Thymus (tissue), 14 donors: ENCODE results near the gene TTC34. TPM values are rescaled to one million over a fixed set of nuclear protein-coding genes. Genes with fewer than 3 reads are reported as not detected.
A peak's percentile ranks its signal among the peaks of the same experiment; 100 is the strongest.

Source experiments
- DNase-seq, 9 donors: peaks; one replicate each; pipeline ENCODE4 v3.0.0-alpha.2; 2013; ENCODE audit warnings: low spot score in 9 of 9, low read depth in 6 of 9, missing footprints in 1 of 9
- H3K27ac ChIP-seq, 2 donors: one replicate each; pipeline ENCODE4 v1.5.1; 2013; ENCODE audit warnings: control low read depth in 1 of 2, low read depth in 1 of 2, low read length in 1 of 2, mild to moderate bottlenecking in 1 of 2, moderate library complexity in 1 of 2
- H3K27me3 ChIP-seq, 2 donors: one replicate each; pipeline ENCODE4 v1.5.1; 2013; ENCODE audit warnings: low read length in 1 of 2; ENCODE audit not compliant: control insufficient read depth in 2 of 2, insufficient read depth in 1 of 2
- H3K36me3 ChIP-seq, 2 donors: one replicate each; pipeline ENCODE4 v1.5.1; 2013; ENCODE audit warnings: low read length in 1 of 2, mild to moderate bottlenecking in 1 of 2, moderate library complexity in 1 of 2; ENCODE audit not compliant: control insufficient read depth in 2 of 2, insufficient read depth in 2 of 2
- H3K4me1 ChIP-seq, 2 donors: one replicate each; pipeline ENCODE4 v1.5.1; 2013; ENCODE audit warnings: low read length in 2 of 2; ENCODE audit not compliant: control insufficient read depth in 2 of 2, insufficient read depth in 2 of 2
- H3K4me3 ChIP-seq, 2 donors: one replicate each; pipeline ENCODE4 v1.5.1; 2013; ENCODE audit warnings: low read length in 2 of 2, control low read depth in 1 of 2, mild to moderate bottlenecking in 1 of 2
- H3K9me3 ChIP-seq, 2 donors: one replicate each; pipeline ENCODE4 v1.5.1; 2013; ENCODE audit warnings: low read length in 1 of 2, mild to moderate bottlenecking in 1 of 2; ENCODE audit not compliant: control insufficient read depth in 2 of 2, insufficient read depth in 1 of 2
- WGBS: extraction: QIAGEN DNeasy Blood & Tissue Kit; methylation state at CpG from one replicate; pipeline ENCODE4 v1.1.7; 2013; 5-methylcytosine and 5-hydroxymethylcytosine counted together
- long read RNA-seq, 10 donors: transcript quantifications; one replicate each; lab custom pipeline, GENCODE V29; 2026
- polyA plus RNA-seq: library from polyadenylated mRNA; stranded (reverse); fragments of 200-250 nt; gene quantifications from one replicate; pipeline ENCODE4 v1.2.3, GENCODE V29; 2013
- total RNA-seq: library from RNA; stranded (reverse); fragments of 120-200 nt; gene quantifications from one replicate; pipeline ENCODE4 v1.2.4, GENCODE V29; 2013
- donor health status: healthy.

The TTC34 gene, protein sequence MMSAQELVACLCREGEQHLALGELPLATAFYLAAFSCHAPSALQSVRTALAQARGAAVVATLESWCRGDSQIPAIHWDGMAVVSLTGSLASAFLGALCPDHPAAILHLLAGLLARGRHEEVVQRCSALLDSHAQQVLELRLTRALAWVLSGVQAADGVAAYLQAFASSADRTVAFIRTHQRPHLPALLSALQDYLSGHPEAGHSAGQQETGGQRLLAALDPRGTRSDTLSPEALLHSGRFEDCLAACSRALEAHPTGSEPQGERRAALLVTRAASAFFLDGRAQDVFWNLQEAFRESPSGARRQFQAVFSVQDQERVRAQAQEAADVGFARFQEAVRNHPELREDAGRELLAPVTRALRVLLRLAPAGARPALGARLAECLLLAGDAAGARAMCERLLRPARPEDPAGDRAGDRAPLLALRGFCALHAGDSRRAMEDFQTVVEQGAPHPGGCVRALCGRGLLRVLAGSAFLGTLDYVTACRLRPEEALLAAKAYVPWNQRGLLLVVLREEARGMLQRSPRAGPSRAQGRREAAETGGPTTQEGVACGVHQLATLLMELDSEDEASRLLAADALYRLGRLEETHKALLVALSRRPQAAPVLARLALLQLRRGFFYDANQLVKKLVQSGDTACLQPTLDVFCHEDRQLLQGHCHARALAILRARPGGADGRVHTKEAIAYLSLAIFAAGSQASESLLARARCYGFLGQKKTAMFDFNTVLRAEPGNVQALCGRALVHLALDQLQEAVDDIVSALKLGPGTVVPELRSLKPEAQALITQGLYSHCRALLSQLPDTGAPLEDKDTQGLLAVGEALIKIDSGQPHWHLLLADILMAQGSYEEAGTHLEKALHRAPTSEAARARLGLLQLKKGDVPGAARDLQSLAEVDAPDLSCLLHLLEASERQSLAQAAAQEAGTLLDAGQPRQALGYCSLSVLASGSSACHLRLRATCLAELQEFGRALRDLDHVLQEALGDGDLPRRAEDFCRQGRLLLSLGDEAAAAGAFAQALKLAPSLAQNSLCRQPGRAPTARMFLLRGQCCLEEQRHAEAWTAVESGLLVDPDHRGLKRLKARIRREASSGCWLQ
- 0.09 TPM for total RNA-seq
- polyA plus RNA-seq, result 0.34 TPM
- long read RNA-seq, donor 1, result 0 reads
- long read RNA-seq, donor 2, result 0 reads
- long read RNA-seq, donor 3, result 0 reads
- long read RNA-seq, donor 4, result 0 reads
- long read RNA-seq, donor 5, result 0 reads
- long read RNA-seq, donor 6, result 0 reads
- long read RNA-seq, donor 7, result 0 reads
- long read RNA-seq, donor 8, result 0 reads
- long read RNA-seq, donor 9, result 0 reads
- long read RNA-seq, donor 10, result 0 reads

DNA sequence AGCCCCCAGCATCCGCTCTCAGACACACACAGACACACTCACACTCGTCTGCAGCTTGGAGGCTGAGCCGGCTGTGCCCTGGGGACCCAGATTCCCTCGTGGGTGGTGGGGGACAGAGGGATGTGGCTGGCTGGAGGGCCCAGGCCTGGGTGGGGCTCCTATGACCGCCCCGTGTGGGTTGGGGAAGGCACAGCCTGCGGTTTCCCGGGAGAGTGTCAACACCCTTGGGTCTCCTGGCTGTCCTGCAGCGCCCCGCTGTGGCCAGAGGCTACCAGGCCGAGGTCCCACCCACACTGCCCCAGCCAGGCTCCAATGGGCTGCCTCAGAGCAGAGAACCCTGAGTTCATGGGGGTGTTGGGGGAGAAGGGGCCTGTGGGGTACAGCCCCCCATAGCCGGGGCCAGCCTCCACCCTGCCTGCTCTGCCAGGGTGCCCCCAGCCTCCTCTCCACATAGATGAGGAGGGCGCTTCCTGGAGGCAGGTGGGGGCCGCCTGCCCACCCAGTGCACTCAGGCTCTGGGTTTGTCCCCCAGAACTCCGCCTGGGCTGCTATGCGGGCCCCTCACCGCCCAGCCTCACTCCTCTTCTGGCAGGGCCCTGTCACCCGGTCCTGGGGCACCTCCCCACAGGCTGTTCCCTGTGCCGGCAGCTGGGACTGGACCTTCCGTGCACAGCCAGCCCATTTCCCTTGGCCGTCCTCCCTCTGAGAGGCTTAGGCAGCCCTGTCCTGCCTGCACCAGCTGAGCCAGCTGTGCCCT lies at the start of gene TTC34:
Gene TTC34 (minus strand): TSS at position 159 of the 757 bp plus-strand sequence. CDS start 866 bp downstream, outside the sequence.
- H3K4me3 ChIP-seq, result no peak within 1 kb of the TSS
- no peaks in the 10 kb centered on the region for H3K9me3 ChIP-seq
- H3K36me3 ChIP-seq, result no peaks in the 10 kb centered on the region
- peak in 2 of 9 donors; percentile 8 to 16 for DNase-seq
- no peaks in the 10 kb centered on the region for H3K4me1 ChIP-seq
- H3K27me3 ChIP-seq, result peaks cover 0 to 4% of the 10 kb centered on the region in 2 donors
- H3K27ac ChIP-seq, result no peak within 1 kb of the TSS
- WGBS, result 48% methylated on average over 21 of the region's 21 CpGs

DNA sequence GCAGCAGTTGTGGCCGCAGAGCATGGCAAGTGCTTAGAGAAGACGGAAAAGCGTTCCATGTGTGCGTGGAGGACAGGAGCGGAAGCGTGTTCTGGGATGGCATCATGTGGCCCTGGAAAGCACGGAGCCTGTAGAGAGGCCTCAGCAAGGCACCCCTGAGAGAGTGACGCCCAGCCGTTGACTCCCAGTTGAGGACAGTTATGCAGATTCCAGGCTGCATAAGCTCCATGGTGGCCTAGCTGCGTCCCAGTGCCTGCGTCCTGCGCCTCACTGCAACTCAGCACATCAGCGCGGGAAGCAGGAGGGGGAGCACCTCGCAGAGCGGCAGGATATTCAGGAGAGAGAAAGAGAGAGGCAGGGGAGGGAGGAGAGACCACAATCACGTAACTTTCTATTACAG lies 49.0 kb upstream of the TTC34 start:
- H3K9me3 ChIP-seq, result no peaks in the 10 kb centered on the region
- peaks cover 0 to 2% of the 10 kb centered on the region in 2 donors for H3K27me3 ChIP-seq
- no peak overlapping the region for H3K4me3 ChIP-seq
- H3K36me3 ChIP-seq, result no peaks in the 10 kb centered on the region
- 92% methylated on average over 17 of the region's 17 CpGs for WGBS
- no peaks in the 10 kb centered on the region for H3K4me1 ChIP-seq
- no peak overlapping the region for H3K27ac ChIP-seq
- no peak for DNase-seq

DNA sequence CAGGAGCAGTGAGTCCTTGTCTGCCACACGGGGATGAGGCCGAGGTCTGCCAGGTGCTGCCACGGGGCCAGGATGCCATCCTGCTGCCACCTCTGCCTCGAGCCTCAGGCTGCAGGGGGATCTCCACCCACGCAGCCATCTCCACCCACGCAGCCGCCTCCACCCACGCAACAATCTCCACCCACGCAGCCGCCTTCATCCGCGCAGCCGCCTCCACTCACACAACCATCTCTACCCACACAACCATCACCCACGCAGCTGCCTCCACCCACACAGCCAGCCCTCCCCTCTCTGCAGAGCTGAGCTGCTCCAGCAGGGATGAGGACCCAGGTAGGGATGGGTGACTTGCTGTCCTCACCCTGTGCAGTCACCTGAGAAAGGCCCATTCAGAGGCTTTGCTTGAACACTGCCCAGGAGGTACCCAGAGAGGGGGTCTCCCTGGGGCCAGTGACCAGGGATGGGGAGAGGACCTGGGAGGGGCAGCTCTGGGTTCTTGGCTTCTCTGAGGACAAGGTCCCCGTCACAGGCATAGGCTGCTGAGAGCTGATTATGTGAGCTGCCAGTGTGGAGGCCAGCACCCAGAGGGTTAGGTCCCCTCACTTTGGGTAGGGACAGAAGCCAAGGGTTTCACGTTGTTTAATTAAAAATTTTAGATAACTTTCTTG lies 46.6 kb upstream of the TTC34 start:
- 85% methylated on average over 16 of the region's 16 CpGs for WGBS
- no peak for DNase-seq
- Histone ChIP-seq H3K27ac (no peak overlapping the region), H3K4me3 (no peak overlapping the region), H3K9me3 (no peaks in the 10 kb centered on the region), H3K36me3 (no peaks in the 10 kb centered on the region), H3K27me3 (peaks cover 0 to 2% of the 10 kb centered on the region in 2 donors), H3K4me1 (no peaks in the 10 kb centered on the region)

DNA sequence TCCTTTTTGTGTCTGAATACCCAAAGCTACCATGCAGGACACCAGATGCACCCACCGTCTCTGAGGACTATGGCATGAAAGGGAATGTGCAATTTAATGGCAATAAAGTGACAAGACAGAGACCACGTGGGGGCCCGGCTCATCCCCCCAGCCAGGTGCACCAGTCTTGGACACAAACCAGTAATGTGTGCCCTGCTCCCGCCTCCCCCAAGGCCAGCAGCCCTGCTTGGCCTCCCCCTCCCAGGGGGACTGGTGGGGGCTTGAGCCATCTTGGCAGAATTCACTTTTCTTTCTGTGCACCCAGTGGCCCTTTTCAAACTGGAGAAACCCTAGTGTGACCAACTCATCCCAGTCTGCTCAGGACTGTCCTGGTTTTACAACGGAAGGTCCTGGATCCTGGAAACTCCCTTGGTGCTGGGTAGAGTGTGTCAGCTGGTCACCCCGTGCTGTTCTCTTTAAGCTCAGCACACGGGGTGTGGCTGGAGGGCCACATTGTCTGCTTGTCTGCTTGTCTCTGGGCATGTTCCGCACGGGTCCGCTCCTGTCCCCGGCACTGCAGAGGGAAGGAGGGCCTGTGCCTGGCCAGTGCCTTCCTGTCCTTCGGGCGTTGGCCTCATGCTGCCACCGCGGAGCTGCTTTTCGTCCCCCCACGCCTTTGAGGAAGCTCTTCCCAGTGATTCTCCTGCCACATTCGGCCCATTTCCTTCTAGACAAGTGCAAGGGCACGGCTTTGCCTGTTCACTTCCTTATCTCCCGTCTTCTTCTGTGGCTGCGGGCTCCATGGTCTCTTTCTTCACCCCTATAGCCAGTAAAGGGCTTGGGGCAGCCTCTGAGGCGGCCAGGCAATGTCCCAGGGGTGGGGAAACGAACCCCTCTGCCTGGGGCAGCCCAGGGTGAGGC lies 45.8 kb upstream of the TTC34 start:
- H3K9me3 ChIP-seq, result no peaks in the 10 kb centered on the region
- no peak for DNase-seq
- no peaks in the 10 kb centered on the region for H3K4me1 ChIP-seq
- 86% methylated on average over 23 of the region's 23 CpGs for WGBS
- H3K27me3 ChIP-seq, result peaks cover 0 to 2% of the 10 kb centered on the region in 2 donors
- H3K27ac ChIP-seq, result no peak overlapping the region
- H3K4me3 ChIP-seq, result no peak overlapping the region
- H3K36me3 ChIP-seq, result no peaks in the 10 kb centered on the region

DNA sequence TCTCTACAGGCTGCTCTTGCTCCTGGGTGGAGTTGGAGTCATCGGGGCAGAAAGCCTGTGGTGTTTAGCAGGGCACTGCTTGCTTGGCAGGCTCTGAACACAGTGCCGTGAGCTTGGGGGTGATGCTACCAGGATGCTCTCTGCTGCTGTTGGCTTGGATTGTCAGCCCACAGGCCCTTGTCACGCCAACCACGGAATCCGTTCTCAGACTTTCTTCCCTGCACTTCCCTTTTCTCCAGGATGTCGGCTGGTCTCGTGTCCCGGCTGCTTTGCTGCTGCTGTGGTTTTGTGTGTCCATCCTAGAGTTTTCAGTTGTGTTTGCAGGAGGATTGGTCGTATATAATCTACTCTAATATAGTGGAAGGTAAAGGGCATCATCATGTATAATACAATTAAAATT lies 44.4 kb upstream of the TTC34 start:
- no peaks in the 10 kb centered on the region for H3K9me3 ChIP-seq
- WGBS, result 11% methylated on average over 9 of the region's 9 CpGs
- H3K4me3 ChIP-seq, result no peak overlapping the region
- H3K4me1 ChIP-seq, result no peaks in the 10 kb centered on the region
- H3K27me3 ChIP-seq, result peaks cover 0 to 2% of the 10 kb centered on the region in 2 donors
- H3K27ac ChIP-seq, result no peak overlapping the region
- H3K36me3 ChIP-seq, result no peaks in the 10 kb centered on the region
- no peak for DNase-seq

DNA sequence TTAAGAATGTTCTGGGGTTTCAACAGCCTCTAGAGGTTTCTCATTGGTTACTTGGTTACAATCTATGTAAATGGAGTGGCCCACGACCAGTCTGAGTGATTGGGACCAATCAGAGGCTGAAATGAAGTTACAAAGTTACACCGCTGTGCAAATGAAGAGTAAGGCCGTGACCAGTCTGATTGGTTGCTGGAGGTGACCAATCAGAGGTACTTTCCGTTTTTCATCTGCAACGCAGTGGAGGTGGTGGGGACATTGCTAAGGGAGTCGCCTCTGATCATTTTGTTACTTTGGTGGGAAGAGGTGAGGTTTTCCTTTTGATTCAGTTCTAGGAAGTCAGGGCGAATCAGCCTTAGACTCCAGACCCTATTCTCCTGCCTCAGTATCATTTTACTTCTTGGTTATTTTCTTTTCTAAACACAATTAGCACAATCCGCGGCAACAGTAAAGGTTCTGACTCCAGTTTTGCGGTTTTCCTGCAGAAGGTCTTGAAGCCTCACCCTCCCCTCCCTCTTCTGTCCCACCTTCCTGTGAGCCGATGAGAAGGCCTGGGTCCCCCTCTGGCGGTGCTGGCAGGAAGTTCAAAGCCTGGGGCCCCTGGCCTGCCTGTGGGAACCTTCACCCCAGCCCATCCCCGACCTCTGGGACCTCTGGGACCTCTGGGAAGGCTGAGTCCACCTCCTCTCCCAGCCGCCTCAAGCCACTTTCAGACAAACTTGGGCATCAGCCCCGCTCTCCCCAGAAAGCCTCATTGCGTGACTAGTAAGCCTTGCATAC lies 38.7 kb upstream of the TTC34 start:
- 12% methylated on average over 16 of the region's 16 CpGs for WGBS
- peak overlapping the region in 1 of 2 donors; percentile 47 for H3K27ac ChIP-seq
- peaks cover 3 to 9% of the 10 kb centered on the region in 2 donors for H3K4me1 ChIP-seq
- no peaks in the 10 kb centered on the region for H3K27me3 ChIP-seq
- H3K4me3 ChIP-seq, result no peak overlapping the region
- no peaks in the 10 kb centered on the region for H3K9me3 ChIP-seq
- peak; percentile 29 to 83 (median 60) for DNase-seq
- no peaks in the 10 kb centered on the region for H3K36me3 ChIP-seq

DNA sequence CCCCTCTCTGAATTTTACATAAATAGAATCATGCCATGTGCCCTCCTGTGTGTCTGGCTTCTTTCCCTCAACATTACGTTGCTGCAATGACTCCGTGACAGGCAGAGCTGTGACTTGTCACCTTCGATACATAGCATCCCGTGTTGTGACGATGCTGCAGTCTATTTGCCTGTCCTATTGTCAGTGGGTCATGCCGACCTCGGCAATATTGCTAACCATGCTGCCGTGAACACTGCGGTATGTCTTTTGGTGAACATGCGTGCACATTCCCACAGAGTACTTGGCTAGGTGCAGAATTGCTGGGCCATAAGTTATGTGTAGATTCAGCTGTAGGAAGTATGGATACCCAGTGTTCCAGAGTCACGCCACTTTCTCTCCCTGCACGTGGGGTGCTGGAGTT lies 36.3 kb upstream of the TTC34 start:
- Histone ChIP-seq H3K36me3 (no peaks in the 10 kb centered on the region), H3K4me3 (no peak overlapping the region), H3K9me3 (no peaks in the 10 kb centered on the region), H3K27ac (no peak overlapping the region), H3K27me3 (no peaks in the 10 kb centered on the region), H3K4me1 (peaks cover 3 to 9% of the 10 kb centered on the region in 2 donors)
- DNase-seq, result no peak
- 92% methylated on average over 12 of the region's 12 CpGs for WGBS
